NCI-H446 treated with DMSO at 0.1 percent for 48 hours (cell line): ENCODE results near the gene TP53TG5.
A peak's percentile ranks its signal among the peaks of the same experiment; 100 is the strongest.

ENCODE experiments used
- DNase-seq: peaks from one replicate; lab custom pipeline; 2025; lab: John Stamatoyannopoulos, UW

The TP53TG5 gene

DNA sequence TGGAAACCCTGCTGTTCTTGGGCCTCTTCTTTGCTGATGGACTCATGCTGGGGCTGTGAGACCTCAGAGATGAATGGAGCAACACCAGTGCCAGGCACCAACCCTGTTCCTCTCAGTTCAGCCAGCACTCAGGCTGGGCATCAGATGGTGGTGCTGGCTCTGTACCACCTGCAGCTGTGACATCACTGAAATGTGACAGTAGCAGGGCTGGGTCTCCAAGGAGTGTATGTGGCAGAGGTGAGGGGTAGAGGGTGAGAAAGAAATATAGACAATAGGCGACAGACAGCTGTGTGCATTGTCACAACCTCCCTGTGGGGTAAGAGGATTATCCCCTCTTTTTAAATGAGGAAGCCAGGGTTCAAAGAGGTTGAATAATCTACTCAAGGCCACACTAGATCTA is at the start of gene TP53TG5:
Gene TP53TG5 (minus strand): TSS at position 135 of the 400 bp plus-strand sequence. CDS start 89 bp downstream, at position 46.
- DNase-seq = no peak

DNA sequence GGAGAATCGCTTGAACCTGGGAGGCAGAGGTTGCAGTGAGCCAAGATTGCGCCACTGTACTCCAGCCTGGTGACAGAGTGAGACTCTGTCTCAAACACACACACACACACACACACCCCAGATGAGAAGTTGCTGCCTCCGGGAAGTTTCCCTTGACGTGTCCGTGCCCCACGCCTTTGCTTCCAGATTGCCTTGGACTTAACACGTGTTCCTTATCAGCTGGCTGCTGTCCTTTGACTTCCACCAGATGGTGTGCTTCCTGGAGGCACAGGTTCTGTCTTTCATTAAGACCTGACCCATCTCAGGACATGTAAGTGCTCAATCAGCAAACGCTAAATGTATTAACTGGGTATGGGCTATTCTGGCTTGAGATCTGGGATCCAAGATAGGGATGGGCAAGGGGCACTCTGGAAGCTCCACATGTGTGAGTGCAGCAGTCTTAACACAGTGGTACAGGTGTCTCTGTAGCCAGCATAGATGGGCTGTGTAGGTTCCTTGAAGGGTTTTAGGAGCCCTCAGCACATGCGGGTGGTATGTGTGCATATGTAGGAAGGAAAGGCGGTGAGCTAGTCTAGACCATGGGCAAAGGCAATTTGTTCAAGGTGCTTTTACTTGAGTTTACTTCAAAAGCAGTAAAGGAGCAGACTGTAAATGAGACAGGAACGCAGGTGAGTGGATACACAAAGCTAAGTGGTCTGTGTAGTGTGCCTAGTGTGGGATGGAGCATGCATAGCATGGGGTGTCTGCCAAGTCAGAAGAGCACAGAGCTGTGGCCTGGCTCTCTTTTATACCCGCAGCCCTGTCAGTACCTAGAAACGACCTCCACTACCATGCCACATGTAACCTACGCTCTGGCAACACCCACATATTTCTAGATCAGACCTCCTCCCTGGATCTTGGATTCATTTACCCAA is 49.4 kb upstream of the TP53TG5 start:
- no peak for DNase-seq

DNA sequence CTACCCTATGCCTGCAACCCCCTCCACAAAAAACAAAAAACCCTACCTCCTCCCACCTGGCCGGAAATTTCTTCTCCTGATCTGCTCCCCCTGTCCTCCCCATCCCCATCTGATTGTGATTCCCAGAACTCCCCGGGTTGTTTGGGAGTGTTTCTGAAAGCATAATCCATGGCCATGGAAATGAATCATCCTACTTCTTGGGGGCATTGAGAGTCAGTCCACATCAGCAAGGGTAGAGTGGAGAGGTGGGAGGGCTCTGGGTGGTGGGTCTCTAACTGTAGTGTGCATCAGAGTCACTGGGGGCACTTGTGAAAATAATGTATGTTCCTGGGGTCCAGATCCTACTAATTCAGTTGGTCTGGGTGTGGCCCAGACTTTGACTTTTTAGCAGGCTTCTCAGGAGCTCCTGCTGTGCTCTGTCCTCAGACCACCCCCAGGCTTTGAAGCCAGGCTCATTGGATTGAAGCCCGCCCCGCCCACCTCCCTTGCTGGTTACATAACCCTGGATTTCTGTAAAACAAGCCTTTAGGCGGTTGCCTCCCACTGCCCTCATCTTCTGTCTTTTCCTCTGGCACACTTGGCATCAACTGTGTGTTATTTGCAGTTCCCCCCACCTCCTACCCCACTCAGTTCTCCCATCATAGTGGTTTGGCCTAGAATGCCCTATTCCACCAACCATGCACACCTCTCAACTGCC is 48.3 kb upstream of the TP53TG5 start:
- no peak for DNase-seq

DNA sequence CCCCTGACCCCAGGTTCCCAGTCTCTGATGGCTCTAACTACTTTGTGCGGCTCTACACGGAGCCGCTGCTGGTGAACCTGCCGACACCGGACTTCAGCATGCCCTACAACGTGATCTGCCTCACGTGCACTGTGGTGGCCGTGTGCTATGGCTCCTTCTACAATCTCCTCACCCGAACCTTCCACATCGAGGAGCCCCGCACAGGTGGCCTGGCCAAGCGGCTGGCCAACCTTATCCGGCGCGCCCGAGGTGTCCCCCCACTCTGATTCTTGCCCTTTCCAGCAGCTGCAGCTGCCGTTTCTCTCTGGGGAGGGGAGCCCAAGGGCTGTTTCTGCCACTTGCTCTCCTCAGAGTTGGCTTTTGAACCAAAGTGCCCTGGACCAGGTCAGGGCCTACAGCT is 47.4 kb upstream of the TP53TG5 start:
- DNase-seq = no peak

DNA sequence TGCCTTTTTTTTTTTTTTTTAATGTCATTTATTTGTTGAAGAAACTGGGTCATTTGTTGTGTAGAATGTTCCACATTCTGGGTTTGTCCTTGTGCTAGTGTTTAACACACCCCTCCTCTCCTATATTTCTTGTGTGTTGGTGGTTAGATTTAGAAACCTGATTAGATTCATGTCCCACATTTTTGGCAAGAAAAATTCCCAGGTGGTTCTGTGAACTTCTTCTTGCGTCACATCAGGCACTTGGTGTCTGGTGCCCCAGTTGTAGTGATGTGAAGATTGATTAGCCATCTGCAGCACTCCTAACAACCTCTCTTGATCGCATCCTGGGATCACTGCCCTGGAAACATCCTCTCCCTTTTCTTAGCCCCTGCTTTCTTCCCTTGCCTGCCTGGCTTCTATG is 45.6 kb upstream of the TP53TG5 start:
- no peak for DNase-seq

DNA sequence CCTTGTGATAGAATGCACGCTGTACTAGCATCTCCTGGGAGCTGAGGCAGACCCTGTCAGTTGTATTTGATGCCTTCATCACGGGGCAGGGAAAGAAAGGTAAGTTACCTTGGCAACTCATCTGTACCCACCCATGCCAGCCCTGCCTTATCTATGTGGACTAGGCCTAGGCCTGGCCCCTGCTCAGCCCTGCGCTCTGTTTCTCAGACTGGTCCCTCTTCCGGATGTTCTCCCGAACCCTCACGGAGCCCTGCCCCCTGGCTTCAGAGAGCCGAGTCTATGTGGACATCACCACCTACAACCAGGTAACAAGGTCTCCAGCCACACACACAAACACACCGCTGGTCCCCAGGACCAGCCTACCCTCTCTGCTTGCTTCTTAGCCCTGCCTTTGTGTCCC is 42.0 kb upstream of the TP53TG5 start:
- no peak for DNase-seq

DNA sequence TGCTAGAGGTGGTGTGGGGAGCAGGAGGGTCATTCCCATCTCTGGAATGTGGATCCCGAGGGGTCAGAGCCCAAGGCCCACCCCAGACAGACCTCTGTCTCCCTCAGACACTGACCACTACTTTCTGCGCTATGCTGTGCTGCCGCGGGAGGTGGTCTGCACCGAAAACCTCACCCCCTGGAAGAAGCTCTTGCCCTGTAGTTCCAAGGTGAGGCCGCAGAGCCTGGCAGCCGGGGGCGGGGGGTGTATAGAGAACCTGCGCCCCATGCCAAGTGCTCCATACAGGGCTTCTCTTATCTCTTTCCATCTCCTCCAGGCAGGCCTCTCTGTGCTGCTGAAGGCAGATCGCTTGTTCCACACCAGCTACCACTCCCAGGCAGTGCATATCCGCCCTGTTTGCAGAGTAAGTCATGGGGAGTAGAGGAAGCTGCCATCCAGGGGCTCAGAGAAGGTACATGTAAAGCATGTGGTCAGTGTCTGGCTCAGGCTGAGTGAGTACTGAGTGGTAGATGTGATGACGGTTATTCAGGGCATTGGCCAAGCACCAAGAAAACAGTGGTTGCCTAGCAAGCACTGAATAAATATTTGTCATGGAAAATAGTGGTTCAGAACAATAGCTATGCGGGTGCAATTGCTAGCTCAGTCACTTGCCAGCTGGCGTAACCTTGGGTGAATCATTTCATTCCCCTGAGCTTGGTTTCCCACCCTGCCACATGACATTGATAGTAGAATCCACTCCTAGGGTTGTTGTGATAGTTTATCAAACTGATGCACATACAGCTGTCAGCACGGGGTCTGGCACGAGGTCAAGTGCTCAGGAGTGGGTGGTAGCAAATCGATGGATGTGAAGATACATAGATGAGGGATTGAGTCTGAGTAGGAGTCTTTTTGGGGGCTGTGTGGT is 41.3 kb upstream of the TP53TG5 start:
- DNase-seq = no peak

DNA sequence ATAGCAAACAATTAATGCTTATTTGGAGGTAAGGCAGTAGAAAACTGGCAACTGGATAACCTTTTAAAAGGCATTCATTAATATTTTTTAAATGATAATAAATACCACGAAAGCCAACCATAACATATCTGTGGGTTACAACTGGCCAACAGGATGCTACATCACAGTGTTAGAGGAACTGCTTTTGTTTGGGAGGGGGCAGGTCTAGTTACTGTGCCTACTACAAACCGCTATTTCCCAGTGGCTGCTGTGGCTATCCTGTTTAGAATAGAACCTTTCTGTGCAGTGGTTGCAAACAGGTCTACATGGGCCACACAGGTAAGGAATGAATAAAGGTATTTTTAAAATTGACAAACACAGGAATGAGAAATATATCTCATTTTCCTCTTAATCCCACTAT is 38.8 kb upstream of the TP53TG5 start:
- no peak for DNase-seq

DNA sequence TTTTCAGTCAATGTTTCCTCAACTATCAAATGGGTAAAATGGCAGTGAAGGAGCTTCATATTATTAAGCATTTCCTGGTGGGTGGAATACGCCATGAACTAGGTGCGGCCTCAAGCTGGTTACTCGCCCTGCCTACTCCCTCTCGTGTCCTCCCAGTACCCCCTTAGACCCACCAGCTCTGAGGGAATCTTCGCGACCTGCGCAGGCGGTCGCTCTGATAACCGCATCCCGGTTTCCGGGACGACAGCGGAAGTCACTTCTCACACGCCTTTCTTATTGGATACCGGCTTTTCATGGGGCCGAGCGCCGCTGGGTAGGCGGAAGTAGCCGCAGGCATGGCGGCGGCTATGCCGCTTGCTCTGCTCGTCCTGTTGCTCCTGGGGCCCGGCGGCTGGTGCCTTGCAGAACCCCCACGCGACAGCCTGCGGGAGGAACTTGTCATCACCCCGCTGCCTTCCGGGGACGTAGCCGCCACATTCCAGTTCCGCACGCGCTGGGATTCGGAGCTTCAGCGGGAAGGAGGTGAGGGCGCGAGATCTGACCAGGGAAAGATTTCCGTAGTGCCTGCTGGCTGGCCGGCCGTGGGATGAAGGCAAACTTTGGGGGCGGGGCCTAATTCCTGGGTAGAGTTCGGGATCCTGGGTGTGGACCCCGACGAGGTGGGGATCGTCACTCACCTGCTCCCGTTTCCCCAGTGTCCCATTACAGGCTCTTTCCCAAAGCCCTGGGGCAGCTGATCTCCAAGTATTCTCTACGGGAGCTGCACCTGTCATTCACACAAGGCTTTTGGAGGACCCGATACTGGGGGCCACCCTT is 37.9 kb upstream of the TP53TG5 start, which contains the start of gene PIGT:
Gene PIGT (plus strand): TSS at position 320 of the 816 bp plus-strand sequence. CDS start 16 bp downstream, at position 336.
- peak; percentile 65 for DNase-seq

DNA sequence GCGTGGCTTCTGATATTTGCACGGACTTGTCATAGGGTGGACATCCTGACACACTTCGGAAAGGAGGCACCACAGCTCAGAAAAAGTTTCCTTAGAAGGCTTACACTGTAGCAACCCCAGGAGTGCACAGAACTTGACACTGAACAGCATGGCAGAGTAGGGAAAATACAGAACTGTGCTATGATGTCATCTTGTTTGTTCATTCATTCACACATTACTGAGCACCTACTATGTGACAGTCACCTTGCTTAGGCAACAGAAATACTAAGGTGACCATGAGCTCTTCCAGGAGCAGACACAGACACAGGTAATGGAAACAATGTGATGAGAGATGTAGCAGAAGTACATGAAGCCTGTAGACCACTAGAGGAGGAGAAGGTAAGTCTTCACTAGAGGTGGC is 35.4 kb upstream of the TP53TG5 start:
- DNase-seq = no peak

DNA sequence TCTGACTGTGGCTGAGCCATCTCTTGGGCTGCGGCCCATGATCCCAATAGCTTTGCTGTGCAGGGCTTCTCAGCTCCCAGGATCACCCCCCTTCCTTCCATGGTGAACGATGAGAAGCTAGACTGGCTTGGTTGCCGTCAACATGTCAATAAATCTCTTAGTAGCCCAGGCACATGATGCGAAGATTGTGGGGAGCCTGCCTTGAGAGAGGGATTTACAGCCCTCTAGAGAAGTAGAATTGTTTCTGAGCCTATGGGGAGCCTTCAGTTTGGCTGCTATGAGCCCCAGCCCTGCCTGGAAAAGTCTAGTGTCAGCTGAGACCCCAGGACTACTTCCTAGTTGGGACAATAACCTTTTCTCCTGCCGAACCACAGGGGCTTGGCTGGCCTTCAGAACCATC is 34.5 kb upstream of the TP53TG5 start:
- no peak for DNase-seq

DNA sequence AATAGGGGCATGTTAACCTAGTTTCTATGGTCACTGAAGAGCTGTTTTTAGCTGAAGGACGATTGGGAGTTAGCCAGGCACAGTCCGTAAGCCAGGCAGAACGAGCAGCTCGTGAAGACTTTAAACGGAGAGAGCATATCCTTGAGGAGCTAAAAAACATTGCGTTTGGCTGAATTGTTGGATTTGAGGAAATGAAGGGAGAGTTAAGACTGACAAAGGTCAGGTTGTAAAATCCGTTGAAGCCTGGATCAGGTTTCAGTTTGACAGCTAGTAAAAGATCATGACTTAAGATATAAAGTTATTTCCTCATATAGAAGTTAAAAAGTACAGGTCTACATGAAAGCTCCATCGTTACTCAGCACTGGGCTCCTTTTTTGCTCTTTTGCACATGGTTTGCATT is 32.8 kb upstream of the TP53TG5 start:
- no peak for DNase-seq

DNA sequence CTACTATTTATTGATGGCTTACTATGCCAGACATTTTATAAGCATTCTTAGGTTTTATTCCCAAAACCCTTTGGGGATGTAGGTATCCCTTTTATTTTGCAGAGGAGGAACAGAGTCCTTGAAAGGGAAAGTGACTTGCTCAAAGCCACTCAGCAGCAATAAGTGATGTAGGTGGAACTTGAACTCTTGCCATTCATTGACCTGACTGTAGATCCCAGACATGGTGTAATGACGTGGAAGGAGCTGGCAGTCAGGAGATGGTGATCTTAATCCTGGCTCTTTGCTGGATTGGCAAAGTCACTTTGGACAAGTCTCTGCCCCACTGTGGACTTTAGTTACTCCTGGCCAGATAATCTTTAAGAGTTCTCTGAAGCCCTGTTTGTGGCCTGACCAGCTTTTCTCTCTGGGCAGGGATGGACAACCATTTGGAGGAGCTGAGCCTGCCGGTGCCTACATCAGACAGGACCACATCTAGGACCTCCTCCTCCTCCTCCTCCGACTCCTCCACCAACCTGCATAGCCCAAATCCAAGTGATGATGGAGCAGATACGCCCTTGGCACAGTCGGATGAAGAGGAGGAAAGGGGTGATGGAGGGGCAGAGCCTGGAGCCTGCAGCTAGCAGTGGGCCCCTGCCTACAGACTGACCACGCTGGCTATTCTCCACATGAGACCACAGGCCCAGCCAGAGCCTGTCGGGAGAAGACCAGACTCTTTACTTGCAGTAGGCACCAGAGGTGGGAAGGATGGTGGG is 31.6 kb upstream of the TP53TG5 start:
- no peak for DNase-seq

DNA sequence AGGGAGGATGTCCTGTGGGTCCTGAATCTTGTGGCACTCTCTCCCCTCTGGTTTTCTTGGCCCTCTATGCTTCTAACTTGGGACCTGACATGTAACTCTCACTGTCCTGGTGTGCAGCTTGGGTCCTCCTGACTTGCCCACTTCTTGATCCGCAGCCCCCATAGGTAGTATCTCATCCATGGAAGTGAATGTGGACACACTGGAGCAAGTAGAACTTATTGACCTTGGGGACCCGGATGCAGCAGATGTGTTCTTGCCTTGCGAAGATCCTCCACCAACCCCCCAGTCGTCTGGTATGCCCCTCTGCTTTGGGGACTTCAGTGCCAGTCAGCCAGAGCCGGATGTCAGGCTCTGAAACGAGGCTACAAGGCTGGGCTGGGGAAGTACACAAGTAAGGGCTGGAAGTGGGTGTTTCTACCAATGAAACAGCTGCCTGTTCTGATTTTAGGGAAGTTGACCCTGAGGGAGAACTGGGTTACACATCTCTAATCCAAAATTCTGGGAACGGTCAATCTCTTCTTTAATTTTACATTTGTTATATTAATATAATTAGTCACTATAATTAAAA is 30.6 kb upstream of the TP53TG5 start:
- no peak for DNase-seq

DNA sequence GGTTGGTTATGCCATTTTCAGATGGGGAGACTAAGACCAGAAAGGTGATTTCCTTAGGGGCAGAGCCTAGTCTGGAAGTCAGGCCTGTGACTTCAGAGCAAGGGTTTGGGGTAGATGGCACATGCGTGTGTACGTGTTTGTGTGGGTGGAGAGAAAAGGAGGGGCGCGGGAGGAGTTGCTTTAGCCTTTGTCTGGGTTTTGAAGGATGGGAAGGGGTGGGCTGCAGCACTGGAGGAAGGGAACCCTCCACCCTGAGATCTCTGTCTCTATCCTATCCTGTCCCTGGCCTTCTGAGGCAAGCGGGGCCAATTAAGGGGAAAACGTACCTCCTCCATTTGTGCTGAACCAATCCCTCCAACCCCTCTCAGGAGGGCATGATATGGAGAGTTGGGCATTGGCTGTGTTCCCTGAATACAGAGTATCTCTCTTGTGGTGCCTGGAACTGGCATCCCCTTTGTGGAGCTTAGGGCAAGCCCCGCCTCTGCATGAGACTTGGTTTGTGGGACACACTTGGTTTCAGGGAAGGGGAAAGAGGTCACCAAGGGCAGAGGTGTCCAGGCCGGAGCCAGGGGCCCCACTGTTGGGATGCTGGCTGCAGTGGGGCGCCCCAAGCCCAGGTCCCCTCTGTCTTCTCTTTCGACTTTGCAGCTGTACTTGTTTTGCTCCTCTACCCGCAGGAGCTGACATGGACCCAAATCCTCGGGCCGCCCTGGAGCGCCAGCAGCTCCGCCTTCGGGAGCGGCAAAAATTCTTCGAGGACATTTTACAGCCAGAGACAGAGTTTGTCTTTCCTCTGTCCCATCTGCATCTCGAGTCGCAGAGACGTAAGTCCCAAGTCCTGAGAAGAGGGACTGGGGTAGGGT is 29.9 kb upstream of the TP53TG5 start, which contains the start of gene DBNDD2:
Gene DBNDD2 (plus strand): TSS at position 507 of the 863 bp plus-strand sequence. CDS start 179 bp downstream, at position 686.
- DNase-seq = no peak

DNA sequence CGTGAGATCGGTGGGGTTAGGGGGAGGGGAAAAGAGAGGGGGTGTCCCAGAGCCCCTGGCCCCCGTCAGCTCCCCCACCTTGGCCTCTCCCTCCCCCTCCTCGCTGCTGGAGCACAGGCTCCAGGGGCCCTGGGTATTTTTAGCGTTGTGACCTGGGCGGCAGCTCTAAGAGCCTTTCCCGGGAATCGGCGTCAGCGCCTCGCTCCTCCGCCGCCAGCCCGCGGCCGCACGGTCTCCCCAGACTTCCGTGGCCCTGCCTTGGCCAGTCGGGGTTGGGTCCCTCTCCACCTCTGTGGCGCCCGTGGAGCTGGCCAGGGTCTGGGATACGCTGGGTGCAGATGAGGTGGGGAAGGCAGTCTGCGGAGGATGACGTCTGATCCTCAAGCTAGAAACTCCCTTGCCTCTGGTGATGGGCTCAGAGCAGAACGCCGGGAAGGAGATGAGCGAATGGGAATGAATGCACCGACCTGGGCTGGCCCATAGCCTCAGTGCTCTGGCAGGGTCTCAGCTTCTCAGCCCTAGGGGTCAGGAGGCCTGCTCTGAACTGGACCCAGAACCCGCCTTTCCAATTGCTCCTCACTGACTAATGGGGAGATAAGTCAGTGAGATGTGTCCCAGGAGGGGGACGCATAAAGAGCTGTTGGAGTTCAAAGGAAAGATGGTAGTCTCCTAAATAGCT is 29.1 kb upstream of the TP53TG5 start:
- no peak for DNase-seq

DNA sequence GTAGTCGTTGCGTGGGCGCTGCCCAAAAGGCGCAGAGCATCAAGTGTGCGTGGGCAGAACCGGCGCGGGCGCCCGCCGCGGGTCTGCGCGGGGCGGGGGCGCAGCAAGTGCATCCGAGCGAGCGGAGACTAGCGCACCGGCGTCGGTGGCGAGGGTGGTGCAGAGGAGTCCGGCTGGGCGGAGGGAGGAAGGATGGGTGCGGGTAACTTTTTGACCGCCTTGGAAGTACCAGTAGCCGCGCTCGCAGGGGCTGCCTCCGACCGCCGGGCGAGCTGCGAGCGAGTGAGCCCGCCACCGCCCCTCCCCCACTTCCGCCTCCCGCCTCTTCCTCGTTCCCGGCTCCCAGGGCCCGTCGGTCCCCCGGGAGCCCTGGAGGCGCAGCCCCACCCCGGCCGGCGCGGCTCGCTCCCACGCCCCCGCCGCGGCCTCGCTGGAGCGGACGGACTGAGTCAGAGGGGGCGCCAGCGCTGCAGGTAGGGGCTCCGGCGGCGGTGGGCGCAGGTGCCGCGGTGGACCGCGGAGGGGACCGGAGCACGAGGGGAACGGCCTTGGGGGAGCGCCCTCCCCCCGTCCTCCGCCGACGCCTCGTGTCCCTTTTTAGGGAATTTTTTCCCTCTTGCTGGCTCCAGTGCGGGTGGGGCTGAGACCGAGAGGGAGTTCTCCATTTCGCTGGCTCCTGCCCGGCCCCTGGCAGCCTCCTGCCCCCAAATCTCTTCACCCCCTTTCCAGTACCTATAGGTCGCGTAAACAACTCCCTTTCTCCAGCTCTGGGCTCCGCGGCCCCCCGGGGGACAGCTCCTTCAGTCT is 28.3 kb upstream of the TP53TG5 start:
- no peak for DNase-seq
